ENCODE results near the gene RING1. TPM values are rescaled to one million over a fixed set of nuclear protein-coding genes. Genes with fewer than 3 reads are reported as not detected.

RING1 gene
- total RNA-seq, 3 donors from 2014 or later (not counting 1 experiment from before 2014, with no cell fraction given): 34.5 to 40.3 (median 36.5) TPM

- no peaks in the 10 kb centered on the region for H3K36me3 Mint-ChIP-seq
- DNase-seq (no peak), ATAC-seq (no peak)
- H3K27me3 ChIP-seq (ENCODE audit: control insufficient read depth, insufficient read depth, low read length): no peaks in the 10 kb centered on the region
- no peak overlapping the region for H3K27ac Mint-ChIP-seq
- H3K36me3 ChIP-seq (ENCODE audit: control insufficient read depth, insufficient read depth, low read length): no peaks in the 10 kb centered on the region
- intact Hi-C loops (cut with micrococcal nuclease): no loop called here
- no peak overlapping the region for H3K4me3 Mint-ChIP-seq
- H3K4me1 Mint-ChIP-seq: no peaks in the 10 kb centered on the region
- TF ChIP-seq, protein P1, sequence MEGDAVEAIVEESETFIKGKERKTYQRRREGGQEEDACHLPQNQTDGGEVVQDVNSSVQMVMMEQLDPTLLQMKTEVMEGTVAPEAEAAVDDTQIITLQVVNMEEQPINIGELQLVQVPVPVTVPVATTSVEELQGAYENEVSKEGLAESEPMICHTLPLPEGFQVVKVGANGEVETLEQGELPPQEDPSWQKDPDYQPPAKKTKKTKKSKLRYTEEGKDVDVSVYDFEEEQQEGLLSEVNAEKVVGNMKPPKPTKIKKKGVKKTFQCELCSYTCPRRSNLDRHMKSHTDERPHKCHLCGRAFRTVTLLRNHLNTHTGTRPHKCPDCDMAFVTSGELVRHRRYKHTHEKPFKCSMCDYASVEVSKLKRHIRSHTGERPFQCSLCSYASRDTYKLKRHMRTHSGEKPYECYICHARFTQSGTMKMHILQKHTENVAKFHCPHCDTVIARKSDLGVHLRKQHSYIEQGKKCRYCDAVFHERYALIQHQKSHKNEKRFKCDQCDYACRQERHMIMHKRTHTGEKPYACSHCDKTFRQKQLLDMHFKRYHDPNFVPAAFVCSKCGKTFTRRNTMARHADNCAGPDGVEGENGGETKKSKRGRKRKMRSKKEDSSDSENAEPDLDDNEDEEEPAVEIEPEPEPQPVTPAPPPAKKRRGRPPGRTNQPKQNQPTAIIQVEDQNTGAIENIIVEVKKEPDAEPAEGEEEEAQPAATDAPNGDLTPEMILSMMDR (IDR thresholded peaks at IDR 0.05): no peak
- H3K27ac ChIP-seq (ENCODE audit: low read length): no peak overlapping the region
- no peak overlapping the region for H3K4me3 ChIP-seq (ENCODE audit: low read length)
- peaks cover 0 to 12% of the 10 kb centered on the region in 2 donors for H3K27me3 Mint-ChIP-seq (ENCODE audit: low read depth in 2 of 2)
- 86% methylated on average over 11 of the region's 11 CpGs for WGBS (ENCODE audit: insufficient coverage)
- H3K9me3 ChIP-seq (ENCODE audit: control insufficient read depth, insufficient read depth, low read length): no peaks in the 10 kb centered on the region
- H3K4me1 ChIP-seq (ENCODE audit: control insufficient read depth, insufficient read depth, low read length): no peaks in the 10 kb centered on the region
- no peaks in the 10 kb centered on the region for H3K9me3 Mint-ChIP-seq
These were observed 37.1 kb upstream of the RING1 start for GRCh38 chr6:33171016-33171879.

DNA sequence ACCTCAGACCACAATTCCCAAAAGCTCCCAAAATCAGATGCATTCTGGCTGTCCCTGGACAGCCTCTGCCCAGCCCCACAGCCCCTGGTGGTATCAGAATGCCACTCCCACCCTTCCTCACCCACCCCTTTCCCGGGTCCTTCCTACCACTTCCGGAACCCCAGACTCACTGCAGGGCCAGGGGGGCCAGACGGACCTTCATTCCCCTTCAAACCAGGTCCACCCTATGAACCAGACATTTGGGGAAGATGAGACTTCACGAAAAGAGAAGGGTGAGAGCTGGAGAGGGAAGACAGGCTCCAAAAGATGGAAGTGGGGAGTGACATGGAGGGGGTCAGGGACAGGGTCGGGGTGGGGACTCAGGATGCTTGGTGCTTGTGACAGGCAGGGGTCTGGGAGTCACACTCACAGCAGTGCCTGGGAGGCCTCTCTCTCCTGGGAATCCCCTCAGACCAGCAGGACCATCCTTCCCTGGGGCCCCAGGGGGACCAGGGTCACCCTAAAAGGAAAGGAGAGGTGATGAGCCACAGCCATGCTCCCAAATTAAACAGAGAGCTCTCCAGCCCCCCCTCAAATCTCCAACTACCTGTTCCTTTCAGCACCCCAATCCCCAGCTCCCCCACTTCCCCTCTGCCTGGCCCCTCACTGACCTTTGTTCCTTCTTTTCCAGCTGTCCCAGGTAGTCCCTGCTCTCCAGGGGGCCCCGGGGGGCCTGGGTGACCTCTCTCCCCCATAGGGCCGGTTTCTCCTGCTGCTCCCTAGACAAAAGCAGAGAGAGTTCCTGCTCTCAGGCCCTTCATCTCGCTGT, 36.2 kb upstream of the RING1 start:
- Histone ChIP-seq H3K9me3 (ENCODE audit: control insufficient read depth, insufficient read depth, low read length) (no peaks in the 10 kb centered on the region), H3K4me3 (ENCODE audit: low read length) (no peak overlapping the region), H3K4me1 (ENCODE audit: control insufficient read depth, insufficient read depth, low read length) (no peaks in the 10 kb centered on the region), H3K36me3 (ENCODE audit: control insufficient read depth, insufficient read depth, low read length) (no peaks in the 10 kb centered on the region), H3K27ac (ENCODE audit: low read length) (no peak overlapping the region), H3K27me3 (ENCODE audit: control insufficient read depth, insufficient read depth, low read length) (no peaks in the 10 kb centered on the region)
- no peak for DNase-seq
- ATAC-seq: no peak
- Mint-ChIP-seq H3K9me3 (no peaks in the 10 kb centered on the region), H3K4me3 (no peak overlapping the region), H3K36me3 (no peaks in the 10 kb centered on the region), H3K27ac (no peak overlapping the region), H3K27me3 (ENCODE audit: low read depth in 2 of 2) (peaks cover 2 to 14% of the 10 kb centered on the region in 2 donors), H3K4me1 (no peaks in the 10 kb centered on the region)
- 70% methylated on average over 7 of the region's 8 CpGs for WGBS (ENCODE audit: insufficient coverage)
- intact Hi-C loops (cut with micrococcal nuclease): no loop called here
- TF ChIP-seq, protein P1 (IDR thresholded peaks at IDR 0.05): no peak

GRCh38 chr6:33172688-33173534, 35.4 kb upstream of the RING1 start:
- ATAC-seq: no peak
- Mint-ChIP-seq H3K4me1 (no peaks in the 10 kb centered on the region), H3K9me3 (no peaks in the 10 kb centered on the region), H3K27me3 (ENCODE audit: low read depth in 2 of 2) (peaks cover 7 to 16% of the 10 kb centered on the region in 2 donors), H3K4me3 (no peak overlapping the region), H3K36me3 (no peaks in the 10 kb centered on the region), H3K27ac (no peak overlapping the region)
- Histone ChIP-seq H3K4me3 (ENCODE audit: low read length) (no peak overlapping the region), H3K36me3 (ENCODE audit: control insufficient read depth, insufficient read depth, low read length) (no peaks in the 10 kb centered on the region), H3K4me1 (ENCODE audit: control insufficient read depth, insufficient read depth, low read length) (no peaks in the 10 kb centered on the region), H3K27ac (ENCODE audit: low read length) (no peak overlapping the region), H3K27me3 (ENCODE audit: control insufficient read depth, insufficient read depth, low read length) (no peaks in the 10 kb centered on the region), H3K9me3 (ENCODE audit: control insufficient read depth, insufficient read depth, low read length) (no peaks in the 10 kb centered on the region)
- intact Hi-C loops (cut with micrococcal nuclease): no loop called here
- WGBS (ENCODE audit: insufficient coverage): 61% methylated on average over 15 of the region's 16 CpGs
- TF ChIP-seq, protein P1 (IDR thresholded peaks at IDR 0.05): no peak
- peak in 1 of 2 donors; percentile 39 for DNase-seq

Data from natural killer cell (primary cell).